ENCODE results near the gene SLC9A7. TPM values are rescaled to one million over a fixed set of nuclear protein-coding genes. Genes with fewer than 3 reads are reported as not detected.

Gene SLC9A7
- total and polyA plus RNA-seq, 2 experiments from 2014 or later, result 2.5 to 15.4 TPM

DNA sequence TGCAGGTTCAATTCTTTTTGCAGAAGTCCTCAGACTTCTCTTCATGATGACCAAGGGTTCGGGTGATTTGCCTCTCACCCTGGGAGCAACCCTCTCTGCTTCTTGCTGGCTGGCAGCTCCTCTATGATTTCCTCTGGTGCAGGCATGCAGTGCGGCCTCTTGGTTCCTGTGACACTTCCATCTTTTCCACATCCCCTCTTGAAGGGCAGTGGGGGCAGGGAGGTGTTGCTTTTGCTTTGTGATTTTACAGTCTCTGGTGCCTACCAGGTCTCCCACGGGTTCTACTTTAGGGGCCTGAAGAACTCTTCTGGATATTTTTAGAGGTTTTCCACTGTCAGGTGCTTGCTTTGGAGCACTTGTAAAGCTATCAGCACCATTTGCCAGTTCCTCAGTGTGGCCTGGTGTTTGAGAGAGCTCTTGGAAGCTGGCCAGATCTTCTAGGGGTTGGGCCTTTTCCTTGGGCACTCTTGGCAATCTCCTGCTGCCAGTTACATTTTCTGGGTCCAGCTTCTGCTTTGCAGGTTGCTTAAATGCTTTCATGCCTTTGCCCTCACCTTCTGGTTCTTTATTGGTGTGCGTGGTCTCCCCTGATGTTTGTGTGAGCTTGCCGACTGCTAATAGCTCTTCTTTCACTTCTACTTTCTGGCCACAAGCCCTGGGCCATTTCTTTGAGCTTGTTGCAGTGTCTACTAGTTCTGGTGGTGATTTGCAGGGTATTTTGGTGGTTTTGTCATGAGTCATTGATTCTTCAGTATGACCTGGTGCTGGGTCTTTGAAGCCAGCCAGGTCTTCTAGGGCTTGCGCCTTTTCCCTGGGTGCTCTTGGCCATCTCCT is 196.9 kb downstream of the SLC9A7 start:
- no peaks in the 10 kb centered on the region for H3K36me3 ChIP-seq (ENCODE audit: insufficient read depth)
- ATAC-seq (no peak), DNase-seq (ENCODE audit: low spot score) (no peak)
- H3K9me2 ChIP-seq (ENCODE audit: insufficient read depth), result no peaks in the 10 kb centered on the region
- TF ChIP-seq, protein P1, sequence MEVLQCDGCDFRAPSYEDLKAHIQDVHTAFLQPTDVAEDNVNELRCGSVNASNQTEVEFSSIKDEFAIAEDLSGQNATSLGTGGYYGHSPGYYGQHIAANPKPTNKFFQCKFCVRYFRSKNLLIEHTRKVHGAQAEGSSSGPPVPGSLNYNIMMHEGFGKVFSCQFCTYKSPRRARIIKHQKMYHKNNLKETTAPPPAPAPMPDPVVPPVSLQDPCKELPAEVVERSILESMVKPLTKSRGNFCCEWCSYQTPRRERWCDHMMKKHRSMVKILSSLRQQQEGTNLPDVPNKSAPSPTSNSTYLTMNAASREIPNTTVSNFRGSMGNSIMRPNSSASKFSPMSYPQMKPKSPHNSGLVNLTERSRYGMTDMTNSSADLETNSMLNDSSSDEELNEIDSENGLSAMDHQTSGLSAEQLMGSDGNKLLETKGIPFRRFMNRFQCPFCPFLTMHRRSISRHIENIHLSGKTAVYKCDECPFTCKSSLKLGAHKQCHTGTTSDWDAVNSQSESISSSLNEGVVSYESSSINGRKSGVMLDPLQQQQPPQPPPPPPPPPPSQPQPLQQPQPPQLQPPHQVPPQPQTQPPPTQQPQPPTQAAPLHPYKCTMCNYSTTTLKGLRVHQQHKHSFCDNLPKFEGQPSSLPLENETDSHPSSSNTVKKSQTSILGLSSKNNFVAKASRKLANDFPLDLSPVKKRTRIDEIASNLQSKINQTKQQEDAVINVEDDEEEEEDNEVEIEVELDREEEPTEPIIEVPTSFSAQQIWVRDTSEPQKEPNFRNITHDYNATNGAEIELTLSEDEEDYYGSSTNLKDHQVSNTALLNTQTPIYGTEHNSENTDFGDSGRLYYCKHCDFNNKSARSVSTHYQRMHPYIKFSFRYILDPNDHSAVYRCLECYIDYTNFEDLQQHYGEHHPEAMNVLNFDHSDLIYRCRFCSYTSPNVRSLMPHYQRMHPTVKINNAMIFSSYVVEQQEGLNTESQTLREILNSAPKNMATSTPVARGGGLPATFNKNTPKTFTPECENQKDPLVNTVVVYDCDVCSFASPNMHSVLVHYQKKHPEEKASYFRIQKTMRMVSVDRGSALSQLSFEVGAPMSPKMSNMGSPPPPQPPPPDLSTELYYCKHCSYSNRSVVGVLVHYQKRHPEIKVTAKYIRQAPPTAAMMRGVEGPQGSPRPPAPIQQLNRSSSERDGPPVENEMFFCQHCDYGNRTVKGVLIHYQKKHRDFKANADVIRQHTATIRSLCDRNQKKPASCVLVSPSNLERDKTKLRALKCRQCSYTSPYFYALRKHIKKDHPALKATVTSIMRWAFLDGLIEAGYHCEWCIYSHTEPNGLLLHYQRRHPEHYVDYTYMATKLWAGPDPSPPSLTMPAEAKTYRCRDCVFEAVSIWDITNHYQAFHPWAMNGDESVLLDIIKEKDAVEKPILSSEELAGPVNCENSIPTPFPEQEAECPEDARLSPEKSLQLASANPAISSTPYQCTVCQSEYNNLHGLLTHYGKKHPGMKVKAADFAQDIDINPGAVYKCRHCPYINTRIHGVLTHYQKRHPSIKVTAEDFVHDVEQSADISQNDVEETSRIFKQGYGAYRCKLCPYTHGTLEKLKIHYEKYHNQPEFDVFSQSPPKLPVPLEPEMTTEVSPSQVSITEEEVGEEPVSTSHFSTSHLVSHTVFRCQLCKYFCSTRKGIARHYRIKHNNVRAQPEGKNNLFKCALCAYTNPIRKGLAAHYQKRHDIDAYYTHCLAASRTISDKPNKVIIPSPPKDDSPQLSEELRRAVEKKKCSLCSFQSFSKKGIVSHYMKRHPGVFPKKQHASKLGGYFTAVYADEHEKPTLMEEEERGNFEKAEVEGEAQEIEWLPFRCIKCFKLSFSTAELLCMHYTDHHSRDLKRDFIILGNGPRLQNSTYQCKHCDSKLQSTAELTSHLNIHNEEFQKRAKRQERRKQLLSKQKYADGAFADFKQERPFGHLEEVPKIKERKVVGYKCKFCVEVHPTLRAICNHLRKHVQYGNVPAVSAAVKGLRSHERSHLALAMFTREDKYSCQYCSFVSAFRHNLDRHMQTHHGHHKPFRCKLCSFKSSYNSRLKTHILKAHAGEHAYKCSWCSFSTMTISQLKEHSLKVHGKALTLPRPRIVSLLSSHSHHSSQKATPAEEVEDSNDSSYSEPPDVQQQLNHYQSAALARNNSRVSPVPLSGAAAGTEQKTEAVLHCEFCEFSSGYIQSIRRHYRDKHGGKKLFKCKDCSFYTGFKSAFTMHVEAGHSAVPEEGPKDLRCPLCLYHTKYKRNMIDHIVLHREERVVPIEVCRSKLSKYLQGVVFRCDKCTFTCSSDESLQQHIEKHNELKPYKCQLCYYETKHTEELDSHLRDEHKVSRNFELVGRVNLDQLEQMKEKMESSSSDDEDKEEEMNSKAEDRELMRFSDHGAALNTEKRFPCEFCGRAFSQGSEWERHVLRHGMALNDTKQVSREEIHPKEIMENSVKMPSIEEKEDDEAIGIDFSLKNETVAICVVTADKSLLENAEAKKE (CRISPR knock-in tag; IDR thresholded peaks at IDR 0.05), result no peak
- TF ChIP-seq EZH2phosphoT487 (IDR thresholded peaks at IDR 0.05; ENCODE audit: unreplicated experiment), result no peak
- TF ChIP-seq NANOG (IDR thresholded peaks at IDR 0.05; ENCODE audit: borderline replicate concordance), result no peak
- TF ChIP-seq, protein P2, sequence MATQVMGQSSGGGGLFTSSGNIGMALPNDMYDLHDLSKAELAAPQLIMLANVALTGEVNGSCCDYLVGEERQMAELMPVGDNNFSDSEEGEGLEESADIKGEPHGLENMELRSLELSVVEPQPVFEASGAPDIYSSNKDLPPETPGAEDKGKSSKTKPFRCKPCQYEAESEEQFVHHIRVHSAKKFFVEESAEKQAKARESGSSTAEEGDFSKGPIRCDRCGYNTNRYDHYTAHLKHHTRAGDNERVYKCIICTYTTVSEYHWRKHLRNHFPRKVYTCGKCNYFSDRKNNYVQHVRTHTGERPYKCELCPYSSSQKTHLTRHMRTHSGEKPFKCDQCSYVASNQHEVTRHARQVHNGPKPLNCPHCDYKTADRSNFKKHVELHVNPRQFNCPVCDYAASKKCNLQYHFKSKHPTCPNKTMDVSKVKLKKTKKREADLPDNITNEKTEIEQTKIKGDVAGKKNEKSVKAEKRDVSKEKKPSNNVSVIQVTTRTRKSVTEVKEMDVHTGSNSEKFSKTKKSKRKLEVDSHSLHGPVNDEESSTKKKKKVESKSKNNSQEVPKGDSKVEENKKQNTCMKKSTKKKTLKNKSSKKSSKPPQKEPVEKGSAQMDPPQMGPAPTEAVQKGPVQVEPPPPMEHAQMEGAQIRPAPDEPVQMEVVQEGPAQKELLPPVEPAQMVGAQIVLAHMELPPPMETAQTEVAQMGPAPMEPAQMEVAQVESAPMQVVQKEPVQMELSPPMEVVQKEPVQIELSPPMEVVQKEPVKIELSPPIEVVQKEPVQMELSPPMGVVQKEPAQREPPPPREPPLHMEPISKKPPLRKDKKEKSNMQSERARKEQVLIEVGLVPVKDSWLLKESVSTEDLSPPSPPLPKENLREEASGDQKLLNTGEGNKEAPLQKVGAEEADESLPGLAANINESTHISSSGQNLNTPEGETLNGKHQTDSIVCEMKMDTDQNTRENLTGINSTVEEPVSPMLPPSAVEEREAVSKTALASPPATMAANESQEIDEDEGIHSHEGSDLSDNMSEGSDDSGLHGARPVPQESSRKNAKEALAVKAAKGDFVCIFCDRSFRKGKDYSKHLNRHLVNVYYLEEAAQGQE (IDR thresholded peaks at IDR 0.05; ENCODE audit: unreplicated experiment), result no peak
- Mint-ChIP-seq H3K27ac (no peak overlapping the region), H3K4me1 (peaks cover 8% of the 10 kb centered on the region), H3K27me3 (ENCODE audit: insufficient read depth, low read depth, poor library complexity) (peaks cover 4% of the 10 kb centered on the region), H3K9me3 (no peaks in the 10 kb centered on the region; the same call in 2 of the 3 replicates), H3K4me3 (no peak overlapping the region), H3K36me3 (ENCODE audit: low read depth) (peaks cover 6% of the 10 kb centered on the region; the same call in 1 of the 3 replicates)
- H3F3A ChIP-seq (replicated peaks; ENCODE audit: low read depth), result no peaks in the 10 kb centered on the region
- H3K27ac ChIP-seq (ENCODE audit: low read depth), result no peak overlapping the region
- H3K4me1 ChIP-seq (ENCODE audit: insufficient read depth), result no peaks in the 10 kb centered on the region
- no peaks in the 10 kb centered on the region for H3K79me2 ChIP-seq (replicated peaks; ENCODE audit: insufficient read depth)
- no peak overlapping the region for H3K4me2 ChIP-seq
- H2AFZ ChIP-seq, result no peak overlapping the region
- H3K27me3 ChIP-seq (ENCODE audit: insufficient read depth), result no peaks in the 10 kb centered on the region
- H3K4me3 ChIP-seq, result no peak overlapping the region
- H4K20me1 ChIP-seq (replicated peaks; ENCODE audit: insufficient read depth), result no peaks in the 10 kb centered on the region

All from GM23338 (cell line).